DOHH2 (cell line): ENCODE measurements around the gene OLFML2A.

Experiments
- CTCF ChIP-seq: fragments of 200-600 bp; sonication (generic); IDR thresholded peaks from one replicate; pipeline ENCODE4 v1.5.1; 2014; ENCODE audit warnings: antibody characterized with exemption, mild to moderate bottlenecking, low read depth, low read length; ENCODE audit not compliant: poor library complexity, severe bottlenecking
- EZH2phosphoT487 ChIP-seq: fragments of 200-600 bp; sonication (generic); IDR thresholded peaks from 2 replicates; pipeline ENCODE4 v1.6.1; 2017; ENCODE audit warnings: borderline replicate concordance, mild to moderate bottlenecking, antibody characterized with exemption, low read length, moderate library complexity, mixed read lengths

- TF ChIP-seq CTCF (no peak), EZH2phosphoT487 (no peak)
These were observed 22.5 kb downstream of the OLFML2A start for GRCh38 chr9:124799274-124800006.
